GM19395 (cell line): Measurements from ENCODE around the gene IRX4.

Experiments
- ATAC-seq: cut with Tn5 transposase; IDR thresholded peaks from one replicate; pipeline ENCODE4 v1.9.1; 2021; ENCODE audit warnings: mild to moderate bottlenecking, moderate library complexity; ENCODE audit not compliant: unreplicated experiment

The IRX4 gene

DNA sequence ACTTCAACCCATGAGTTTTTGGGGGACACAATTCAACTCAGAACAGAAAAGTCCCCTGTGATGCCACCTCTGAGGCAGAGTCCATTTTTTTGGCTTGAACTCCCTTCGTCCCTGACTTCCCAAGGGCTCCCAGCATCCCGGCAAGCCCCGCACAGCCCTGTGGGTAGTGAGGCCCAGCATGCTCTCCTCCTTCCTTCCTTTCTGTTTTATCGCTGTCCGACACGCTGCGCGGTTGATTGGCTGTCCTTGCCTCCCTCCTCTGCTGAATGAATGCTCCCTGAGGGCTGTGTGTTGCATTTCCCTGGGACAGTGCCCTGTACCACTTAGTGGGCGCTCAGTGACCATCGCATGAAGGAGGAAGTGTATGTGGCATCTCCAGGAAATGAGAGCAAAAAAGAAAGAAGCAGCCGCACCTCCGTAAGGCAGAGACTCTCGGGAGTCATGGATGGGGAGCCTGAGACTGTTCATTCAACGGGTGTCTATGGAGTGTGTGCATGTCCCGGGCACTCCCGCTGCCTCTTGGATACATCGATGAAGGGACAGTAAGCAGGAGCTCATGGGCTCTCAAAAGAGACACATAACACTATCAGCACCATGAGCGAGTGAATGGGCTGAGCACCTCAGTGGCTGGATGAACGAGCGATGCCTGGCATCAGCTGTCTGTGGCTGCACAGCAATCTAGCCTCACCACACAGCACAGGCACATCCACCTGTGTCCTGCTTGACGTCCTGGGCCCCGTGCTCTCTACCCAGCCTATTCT is 10.1 kb upstream of the IRX4 start:
- no peak for ATAC-seq

DNA sequence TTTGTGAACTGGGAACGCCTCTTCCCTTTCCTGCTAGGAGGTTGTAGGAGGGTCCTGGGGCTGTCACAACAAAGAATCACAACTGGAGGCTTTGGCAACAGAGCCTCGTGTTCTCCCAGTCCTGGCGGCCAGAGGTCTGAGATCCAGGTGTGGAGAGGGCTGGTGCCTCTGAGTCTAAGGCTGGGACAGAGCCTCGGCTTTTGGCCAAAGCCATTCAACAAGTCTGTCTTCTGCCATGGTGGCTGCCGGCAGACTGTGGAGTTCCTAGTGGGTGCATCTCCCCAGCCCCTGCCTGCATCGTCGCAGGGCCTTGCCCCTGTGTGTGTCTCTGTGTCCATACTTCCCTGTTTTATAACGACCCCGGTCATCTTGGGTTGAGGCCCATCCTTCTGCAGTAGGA is 9.5 kb upstream of the IRX4 start:
- no peak for ATAC-seq

DNA sequence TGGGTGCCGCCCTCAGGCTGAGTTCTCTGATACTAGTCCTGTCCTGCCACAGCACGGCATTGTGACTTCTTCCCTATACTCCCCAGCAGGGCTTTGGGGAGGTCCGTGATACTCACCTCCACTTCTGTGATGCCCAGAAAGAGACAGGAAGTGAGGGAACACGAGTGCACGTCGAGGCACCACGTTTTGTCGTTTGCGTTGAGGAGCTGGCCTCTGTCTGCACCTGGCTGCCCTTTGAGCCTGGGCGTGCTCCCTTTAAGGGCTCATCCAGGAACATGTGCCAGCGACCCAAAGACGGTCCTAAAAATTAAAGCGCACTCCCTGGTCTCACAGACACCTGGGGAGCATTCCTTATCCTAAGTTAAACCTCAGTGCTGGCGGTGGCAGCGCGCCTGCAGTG is 8.7 kb upstream of the IRX4 start:
- ATAC-seq, result no peak

DNA sequence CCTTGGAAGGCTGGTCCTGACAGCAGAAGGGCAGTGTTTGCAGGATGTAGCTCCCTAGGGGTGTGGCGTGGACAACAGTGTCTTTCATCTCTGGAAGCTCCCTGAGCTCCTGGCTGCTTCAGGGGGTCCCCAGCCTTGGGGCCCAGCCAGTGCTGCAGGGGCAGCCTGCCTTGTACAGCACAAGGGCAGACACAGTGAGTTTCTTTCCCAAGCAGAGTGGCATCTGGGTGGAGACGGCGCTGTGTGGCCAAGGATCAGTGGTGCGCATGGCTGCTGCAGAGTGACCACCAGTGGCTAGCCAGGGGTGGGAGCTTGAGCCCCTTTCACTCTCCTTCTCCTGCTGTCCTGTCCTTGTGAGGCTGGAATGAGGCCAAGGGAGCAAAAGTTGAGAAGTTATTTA is 7.6 kb upstream of the IRX4 start:
- ATAC-seq, result no peak

DNA sequence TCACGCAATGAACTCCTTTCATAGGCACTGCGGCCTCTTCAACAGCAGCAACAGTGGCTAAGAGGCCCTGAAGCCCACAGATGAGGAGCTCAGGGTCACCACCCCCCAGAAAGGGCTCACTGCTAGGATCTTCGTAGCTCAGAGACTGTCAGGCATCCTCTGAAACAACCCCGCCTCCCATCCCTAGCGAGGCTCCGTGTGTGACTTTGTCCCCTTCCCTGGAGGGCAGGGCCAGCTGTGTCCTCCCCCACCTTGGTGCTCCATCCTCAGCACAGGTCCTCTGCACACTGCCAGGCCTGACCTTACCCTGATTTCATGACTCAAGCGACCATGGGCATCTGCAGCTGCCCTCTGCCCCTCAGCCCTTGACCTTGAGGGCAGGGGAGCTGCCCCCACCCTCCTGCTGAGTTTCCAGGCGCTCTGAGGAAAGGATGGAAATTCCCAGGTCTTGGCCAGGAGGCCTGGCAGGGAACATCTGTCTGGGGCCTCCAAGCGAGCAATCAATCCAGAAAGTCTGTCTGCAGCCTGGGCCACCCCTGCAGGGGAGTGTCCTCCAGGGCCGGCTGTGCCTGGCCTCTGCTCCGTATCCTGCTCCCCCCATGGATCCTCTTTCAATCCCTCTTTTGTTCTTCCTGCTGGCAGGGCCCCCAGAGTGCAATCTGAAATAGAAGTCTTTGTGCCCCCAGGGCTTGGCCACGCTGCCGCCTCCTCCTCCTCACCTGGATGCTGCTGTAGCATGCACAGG is 6.8 kb upstream of the IRX4 start:
- no peak for ATAC-seq

DNA sequence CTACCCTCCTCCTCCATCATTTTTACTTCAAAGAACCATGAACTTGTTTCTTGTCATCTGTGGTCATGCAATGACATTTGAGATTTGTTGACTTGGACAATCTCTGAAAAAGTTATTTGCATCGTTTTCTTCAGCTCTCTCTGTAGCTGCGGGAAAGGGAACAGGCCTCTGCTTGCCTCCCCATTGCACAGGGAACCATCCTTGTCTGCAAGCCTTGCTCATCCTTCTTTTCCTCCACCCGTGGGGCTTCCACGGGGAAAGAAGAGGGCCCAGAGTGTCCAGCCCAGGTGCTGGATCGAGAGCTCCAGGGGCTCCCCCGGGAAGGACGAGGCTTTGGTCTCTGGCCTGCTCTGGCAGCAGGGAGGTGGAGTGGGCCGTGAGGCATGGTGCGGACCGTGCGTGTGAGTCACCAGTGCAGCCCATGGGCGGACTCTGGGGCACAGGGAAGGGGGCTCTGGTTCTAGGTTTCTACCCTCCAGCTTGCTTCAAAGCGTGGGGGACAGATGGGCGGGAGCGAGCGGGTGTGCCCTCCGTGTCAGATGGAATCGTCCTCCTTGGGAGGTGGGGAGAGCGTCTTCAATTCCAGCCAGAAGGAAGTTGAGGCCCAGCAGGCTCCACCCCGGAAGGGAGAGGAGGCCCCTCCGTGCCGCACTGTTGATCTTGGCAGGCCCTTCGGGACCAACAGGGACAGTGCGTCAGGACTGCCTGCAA is 6.0 kb upstream of the IRX4 start:
- no peak for ATAC-seq

DNA sequence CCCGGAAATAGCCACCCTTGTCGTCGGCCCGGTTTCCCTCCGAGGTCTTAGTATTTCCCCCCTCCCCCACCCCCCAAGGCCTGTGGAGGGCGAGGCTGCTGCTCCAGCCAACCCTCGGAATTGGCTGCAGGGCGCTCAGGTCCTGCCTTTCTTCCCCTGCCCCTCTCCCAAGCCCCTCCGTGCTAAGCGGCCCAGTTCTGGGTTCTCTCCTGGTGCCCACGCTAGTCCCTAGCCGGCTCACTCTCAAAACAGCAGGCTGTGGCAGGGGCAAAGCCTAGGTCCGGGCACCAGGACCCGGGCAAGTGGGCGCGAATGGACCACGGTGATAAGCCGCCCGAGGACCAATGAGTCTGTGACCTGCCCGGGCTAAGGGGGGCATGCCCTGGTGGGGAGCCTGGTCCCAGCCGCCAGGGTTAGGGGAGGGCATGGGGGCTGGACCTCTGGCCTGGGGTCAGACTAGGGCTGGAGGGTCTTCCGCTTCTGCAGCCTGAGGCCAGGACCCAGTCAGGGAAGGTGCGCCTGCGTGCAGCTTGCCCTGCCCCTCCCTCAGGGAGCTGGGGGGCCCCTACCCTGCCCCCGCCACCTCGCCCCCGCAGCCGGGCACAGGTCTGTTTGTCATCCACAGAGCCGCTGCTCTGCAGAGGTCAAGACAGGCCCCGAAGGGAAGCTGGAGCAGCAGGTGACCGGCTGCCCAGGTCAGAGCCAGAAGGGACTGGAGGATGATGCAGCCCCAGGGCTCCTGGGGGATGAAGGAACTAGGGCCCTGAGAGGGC is 5.0 kb upstream of the IRX4 start:
- ATAC-seq, result no peak

DNA sequence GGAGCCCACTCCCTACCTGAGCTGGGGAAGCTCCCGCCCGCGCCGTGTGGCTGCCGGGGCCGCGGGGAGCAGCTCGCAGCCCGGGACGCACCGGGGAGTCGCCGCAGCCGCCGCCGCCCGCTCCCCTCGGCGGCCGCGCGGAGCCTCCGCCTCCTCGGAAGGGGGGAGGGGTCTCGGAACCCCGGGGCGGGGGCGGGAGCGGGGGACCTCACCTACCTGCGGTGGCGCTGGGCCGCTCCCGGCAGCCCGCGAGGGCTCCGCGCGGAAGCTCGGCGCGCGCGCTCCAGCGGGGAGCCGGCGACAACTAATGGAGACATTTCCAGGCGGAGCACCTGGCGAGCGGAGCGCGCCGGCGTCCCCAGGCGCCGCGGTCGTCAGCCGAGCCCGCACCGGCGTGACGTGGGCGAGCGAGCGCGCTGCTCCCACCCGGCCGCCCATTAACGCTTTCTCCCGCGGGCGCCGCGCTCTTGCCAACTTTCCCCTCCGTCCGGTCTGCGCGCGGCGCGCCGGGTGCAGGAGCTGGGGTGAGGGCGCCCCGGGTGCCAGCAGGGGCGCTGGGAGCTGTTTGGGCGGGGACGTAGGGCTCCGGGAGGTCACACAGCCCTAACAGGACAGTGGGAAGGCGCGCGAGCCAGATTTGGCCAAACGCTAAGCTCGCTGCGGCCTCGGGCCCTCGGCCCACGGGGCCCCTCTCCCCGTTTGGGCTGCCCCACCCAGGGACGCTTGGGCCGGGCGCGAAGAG is 4.3 kb upstream of the IRX4 start:
- no peak for ATAC-seq

DNA sequence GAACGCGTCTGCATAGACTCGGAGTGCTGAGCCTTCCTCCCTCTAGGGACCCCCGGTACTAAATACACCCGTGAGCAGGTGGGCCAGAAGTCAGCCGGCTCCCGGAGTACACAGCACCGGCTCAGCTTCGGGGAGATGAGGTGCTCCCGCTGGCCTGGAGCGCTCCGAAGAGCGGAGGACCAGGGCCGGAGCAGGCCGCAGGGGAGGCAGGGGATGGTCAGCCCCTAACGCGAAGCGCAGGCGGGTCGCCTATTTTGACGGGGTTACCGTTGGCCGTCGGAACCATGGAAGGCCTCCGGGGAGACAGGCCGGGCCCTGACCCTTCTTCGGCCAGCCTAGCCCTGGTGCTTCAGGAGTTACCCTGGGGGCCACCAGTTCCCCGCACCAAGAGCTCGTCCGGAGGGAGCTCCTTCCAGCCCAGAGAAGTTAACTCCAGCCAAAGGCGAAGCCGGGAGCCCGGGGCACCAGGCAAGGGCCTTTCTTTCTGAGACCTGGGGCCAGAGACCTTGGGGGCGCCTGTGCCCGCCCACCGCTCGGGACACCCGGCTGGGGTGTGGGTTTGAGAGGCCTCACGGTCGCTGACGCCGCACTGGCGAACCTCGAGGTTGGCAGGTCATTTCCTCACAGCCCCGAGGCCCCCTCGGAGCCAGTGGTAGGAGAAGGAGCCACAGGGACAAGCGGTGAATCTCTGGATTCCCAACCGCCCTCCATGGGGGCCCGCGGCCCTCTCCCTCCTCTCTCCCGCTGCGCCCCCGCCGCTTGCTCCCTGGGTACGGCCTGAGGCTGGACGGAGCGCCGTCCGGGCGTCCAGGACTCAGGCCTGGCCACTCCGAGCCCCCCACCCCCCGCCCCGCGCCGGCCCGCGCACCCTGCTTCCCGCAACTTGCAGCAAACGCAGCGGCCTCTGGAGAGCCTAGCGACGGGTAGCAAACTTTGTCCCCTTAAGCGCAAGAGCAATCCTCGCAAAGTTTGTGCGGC is 3.4 kb upstream of the IRX4 start:
- no peak for ATAC-seq

DNA sequence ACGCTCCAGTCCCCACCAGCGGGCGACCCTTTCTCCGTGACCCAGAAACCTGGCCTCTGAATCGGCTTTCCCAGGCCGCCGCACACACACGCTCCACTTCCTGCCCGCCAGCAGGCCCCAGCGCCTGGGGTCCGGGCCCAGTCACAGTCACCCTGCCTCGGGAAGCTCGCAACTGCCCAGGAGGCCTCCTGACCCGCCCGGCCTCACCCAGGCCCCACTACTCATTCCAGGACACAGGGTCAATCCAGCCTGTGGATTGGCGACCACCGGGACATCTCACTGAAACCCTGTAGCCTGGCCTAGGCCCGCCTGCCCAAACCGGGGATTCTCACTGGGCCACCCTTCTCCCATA is 2.7 kb upstream of the IRX4 start:
- ATAC-seq, result no peak

DNA sequence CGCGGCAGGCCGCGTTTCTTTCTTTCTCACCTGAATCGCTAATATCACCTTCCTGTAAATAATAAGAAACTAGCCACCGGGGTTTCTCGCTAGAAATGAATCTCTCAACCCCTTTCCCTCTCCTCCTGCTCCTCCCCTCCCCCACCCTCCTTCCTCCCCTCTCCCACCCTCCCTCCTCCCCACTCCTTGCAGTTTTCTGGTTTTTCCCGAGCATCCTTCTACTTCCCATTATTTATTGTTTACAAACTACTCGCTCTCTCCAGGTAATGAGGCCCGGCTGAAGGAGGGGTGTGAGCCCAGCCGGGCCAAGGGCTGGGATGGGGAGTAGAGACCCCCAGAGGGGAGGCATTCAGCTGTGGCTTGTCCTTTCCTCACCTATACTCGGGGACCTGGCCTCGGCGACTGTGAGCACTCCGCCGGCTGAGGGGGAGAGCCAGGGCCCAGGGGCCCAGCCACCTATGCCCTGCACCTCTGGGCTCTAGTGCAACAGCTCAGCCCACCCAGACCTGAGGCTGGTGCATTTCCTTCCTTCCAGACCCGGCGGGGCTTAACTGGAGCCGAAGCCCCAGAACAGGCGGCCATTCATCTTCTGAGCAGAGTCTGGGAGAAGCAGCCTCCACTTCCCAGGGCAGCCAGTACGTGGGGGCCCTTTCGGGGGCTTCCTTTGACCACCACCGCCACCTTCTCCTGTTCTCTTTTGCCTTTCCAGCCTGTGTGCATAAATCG is 2.1 kb upstream of the IRX4 start:
- no peak for ATAC-seq

DNA sequence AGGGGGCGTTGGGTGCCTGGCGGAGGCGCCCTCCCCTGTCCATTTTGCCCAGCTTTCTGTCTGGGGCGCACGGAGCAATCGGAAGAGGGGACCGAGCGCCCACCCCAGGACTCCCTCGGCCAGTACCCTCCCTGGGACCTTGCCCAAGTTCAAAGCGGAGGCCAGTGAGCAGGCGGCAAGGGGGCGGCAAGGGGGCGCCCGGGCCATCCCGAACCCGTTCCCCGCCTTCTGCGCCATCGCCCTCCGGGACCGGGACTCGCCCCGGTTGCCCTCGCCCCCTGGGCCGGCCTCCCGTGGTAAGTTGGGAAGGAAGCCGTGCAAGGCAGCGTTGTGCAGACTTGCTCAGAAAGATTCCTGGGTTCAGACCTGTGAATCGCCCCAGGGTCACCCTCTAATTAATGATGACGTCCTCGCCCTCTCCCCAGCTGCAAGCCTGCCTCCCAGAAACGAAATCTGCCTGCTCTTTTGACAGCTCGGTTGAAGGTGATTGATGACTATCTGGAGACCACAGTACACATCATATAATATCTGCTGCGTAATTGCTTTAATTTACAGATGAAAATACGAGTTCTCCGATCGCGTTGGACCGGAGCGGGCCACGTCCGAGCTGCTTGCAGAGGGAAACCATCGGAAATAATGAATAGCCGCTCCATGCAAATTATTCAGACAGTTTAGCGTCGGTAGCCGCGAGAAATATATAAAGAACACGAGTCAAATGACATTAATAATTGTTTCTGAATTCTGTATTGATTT is 1.4 kb upstream of the IRX4 start:
- no peak for ATAC-seq

DNA sequence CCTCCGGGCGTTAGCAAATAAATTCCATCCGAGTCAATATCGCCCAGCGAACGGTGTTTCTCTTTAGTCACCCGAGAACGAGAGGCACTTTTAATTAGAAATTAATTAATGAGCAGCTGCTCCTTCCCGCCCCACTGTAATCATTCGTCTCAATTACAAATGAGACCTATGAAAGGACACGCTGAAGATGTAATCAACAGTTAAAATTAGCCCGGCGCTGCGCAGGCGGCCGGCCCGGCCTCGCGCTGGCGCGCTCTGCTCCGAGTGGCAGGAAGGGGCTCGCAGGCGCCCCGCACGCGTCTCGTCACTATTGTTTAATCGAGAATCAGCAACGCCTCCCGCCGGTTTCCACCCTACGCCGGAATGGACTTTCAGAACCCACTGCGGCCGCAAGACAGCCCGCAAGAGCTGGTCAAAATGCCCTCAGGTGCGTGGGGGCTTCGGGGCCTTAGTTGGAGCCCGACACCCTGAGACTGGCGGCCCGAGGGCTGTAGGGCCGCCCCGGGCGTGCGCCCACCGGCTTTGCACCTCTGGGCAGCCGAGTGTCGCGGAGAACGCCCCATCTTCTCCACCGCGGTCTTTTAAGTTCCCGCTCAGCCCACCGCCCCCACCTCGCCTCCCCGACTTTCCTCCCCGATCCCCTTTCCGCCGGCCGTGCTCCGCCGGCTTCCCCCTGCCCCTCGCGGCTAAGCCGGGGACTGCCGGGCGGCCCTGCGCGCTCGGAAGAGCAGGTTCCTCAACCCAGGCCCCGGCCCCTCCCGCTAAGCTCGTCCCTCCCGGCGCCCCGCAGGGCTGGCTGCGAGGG is 597 bp upstream of the IRX4 start:
- ATAC-seq, result no peak

DNA sequence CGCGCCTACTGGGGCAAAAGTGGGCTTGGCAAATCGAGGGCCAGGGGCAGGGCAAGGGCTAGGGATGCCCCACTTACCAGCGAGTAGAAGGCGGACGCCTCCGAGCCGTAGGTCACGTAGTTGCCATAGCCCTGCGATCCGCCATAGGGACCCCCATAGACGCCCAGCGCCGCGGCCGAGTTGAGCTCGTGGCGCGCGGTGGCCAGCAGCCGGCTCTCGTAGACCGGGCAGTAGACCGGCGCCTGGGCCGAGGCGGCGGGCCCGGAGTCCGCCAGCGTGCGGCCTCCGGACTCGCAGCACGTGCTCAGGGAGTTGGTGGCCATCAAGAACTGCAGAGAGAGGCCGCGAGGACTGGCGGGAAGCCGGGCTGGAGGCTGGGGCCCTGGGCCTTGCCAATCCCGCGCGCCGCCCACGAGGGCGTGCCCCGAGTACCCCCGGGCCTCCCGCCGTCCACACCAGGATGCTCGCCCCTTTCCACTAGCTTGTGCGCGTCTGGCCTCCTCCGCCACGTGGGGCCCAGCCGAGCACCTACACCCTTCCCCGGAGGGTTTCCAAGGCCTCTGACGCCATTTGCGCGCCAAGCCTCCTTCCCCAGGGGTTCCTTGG is 891 bp downstream of the IRX4 start:
- ATAC-seq, result no peak

DNA sequence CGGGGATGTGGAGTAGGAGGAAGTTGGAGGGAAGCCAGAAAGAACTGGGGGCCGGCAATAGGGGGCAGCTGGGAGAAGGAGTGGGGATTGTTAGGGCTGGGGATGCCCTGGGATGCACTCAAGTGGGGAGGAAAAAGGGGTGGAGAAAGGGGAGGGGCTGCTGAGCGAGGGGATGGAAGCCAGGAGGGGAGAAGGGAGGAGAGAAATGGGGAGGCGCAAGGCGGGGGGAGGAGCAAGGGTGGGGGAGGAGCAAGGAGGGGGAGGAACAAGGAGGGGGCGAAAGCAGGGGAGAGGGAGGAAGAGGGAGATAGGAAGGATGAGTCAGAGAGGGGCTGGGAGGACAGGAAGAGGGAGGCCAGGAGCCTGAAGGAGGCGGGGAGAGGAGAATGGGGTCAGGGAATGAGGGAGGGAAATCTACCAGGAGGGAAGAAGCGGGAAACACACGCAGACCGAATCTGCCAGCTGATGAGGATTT is 1.6 kb downstream of the IRX4 start:
- no peak for ATAC-seq

DNA sequence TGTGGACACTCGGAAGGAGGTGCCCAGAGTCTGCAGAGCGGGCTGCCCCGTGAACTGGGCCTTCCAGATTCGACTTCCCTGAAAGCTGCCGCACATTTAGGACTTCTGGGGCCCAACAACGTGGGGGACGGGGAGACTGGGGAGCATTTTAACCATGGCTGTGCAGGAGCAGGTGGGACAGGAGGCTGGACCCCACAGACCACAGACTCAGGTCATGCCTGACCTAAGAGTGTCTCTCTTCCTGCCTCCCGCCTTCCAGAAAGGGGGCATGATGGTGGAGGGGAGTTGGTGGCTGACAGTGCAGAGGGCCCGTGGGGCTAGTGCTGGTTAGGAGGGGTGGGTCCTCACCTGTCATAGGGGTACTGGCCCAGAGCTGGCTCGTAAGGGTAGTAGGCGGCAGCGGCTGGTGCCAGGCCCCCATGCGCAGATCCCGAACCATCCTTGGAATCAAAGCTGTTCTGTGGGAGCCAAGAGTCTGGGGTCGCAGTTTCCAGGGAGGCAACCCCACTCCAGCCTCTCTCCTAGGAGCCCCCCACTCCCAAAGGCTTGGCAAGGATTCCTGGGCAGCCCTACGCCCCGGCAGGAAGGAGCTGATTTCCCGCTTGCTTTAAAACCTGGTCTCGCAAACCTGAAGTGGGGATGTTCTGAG is 2.2 kb downstream of the IRX4 start:
- ATAC-seq, result no peak
